Gastrocnemius medialis (tissue), 4 donors: ENCODE results near the gene GRIK3.

ENCODE experiments used
- POLR2A ChIP-seq, 2 donors: fragments of 450-650 bp; IDR thresholded peaks; one replicate each; pipeline ENCODE4 v1.6.1; 2017; ENCODE audit warnings: antibody characterized with exemption in 2 of 2, mild to moderate bottlenecking in 2 of 2, moderate library complexity in 2 of 2
- TF ChIP-seq, protein P1 (sequence below), 5 experiments: fragments of 450-650 bp in 3 of 5; fragments of 200-600 bp in 2 of 5; sonication (generic) in 2 of 5; IDR thresholded peaks in 4 of 5; conservative IDR thresholded peaks in 1 of 5; 1 replicate in 4 of 5; 2 replicates in 1 of 5; pipeline ENCODE4 v1.5.1; 2016 to 2019; ENCODE audit warnings: antibody characterized with exemption in 5 of 5, mild to moderate bottlenecking in 3 of 5, moderate library complexity in 3 of 5

DNA sequence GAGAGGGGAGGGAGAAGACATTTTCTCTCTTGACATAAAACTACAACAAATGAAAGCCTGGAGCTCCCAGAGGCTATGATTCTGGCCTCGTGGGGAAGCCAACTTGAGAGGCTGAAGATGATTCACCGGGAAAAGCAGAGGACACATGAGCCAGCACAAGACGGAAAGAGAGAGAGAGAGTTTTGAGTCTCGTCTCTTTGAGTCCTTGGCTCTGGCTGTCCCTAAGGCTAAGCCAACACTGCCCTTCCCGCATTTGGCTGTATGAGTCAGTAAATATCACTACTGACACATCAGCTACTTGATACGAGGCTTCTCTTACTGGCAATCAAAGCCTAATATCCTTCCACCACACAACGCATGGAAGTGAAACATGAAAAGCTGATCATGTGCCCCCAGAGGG is 95.5 kb downstream of the GRIK3 start:
- TF ChIP-seq, protein P1, sequence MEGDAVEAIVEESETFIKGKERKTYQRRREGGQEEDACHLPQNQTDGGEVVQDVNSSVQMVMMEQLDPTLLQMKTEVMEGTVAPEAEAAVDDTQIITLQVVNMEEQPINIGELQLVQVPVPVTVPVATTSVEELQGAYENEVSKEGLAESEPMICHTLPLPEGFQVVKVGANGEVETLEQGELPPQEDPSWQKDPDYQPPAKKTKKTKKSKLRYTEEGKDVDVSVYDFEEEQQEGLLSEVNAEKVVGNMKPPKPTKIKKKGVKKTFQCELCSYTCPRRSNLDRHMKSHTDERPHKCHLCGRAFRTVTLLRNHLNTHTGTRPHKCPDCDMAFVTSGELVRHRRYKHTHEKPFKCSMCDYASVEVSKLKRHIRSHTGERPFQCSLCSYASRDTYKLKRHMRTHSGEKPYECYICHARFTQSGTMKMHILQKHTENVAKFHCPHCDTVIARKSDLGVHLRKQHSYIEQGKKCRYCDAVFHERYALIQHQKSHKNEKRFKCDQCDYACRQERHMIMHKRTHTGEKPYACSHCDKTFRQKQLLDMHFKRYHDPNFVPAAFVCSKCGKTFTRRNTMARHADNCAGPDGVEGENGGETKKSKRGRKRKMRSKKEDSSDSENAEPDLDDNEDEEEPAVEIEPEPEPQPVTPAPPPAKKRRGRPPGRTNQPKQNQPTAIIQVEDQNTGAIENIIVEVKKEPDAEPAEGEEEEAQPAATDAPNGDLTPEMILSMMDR (IDR thresholded peaks at IDR 0.05 in 4 of 5, conservative IDR thresholded peaks at IDR 0.05 in 1 of 5), result no peak
- TF ChIP-seq POLR2A (IDR thresholded peaks at IDR 0.05), result no peak
